Measurements from ENCODE around the gene NFIC.

NFIC gene

DNA sequence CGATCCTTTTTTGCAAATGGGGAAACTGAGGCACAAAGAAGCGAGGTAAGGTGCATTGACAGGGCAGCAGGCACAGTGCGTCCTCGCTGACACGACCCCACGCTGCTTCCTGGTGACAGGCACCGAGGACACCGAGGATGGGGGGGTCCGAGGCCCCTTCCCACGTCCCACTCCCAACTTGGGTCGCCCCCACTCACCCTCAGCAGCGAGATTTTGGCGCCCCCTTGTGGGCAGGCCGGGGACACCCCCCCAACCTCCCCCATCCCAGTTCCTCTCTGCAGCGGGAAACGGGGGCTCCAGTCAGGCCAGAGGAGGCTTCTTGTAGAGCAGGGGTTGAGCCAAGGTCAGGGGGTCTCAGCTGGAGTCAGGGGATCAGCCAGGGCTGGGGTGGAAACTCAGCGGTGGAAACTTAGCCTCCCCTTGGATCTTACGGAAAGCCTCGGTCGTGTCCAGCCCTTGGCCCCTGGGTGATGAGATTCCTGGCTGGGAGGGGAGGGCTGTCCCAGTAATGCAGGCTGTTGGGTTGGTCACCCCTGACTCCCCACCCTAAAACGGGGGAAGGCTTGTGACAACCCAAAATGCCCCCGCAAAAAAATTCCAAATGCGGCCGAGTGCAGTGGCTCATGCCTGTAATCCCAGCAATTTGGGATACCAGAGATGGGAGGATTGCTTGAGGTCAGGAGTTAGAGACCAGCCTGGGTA lies 105.7 kb downstream of the NFIC start:
- no peak for DNase-seq

DNA sequence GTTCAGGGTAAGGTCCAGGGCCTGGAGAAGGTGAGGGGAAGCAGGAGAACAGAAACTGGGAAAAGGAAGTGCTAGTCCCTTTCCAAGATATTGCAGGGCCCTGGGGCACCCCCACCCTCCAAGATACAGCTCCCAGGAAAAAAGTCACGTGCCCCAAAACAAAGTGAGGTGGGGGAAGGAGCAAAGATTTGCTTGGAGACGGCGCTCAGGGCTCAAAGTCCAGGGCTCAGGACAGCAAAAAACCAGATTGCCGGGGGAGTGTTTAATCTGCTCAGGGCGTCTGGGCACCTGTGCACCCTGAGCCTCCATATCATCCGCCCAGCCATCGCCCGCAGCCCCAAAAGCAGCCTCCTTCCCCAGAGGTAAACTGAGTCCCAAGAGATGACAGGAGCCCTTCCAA lies 107.6 kb downstream of the NFIC start:
- no peak for DNase-seq

DNA sequence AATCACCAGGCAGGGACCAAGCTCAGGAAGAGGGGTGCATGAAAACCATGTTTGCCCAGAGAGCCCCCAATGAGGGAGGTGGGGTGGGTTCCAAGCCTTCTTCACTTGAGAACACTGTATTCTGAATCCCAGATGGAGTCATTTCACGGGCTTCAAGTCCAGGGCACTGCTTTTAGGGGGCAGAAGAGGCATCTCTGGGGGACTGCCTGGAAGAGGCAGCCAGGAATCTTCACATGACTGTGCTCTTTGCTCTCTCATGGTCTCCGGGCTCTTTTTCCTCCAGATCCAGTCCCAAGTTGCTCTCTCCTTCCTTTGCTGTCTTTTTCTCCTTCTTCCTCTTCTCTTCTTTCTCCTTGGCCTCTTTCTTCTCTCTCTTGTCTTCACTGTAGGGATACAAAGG lies 108.2 kb downstream of the NFIC start:
- DNase-seq: no peak

DNA sequence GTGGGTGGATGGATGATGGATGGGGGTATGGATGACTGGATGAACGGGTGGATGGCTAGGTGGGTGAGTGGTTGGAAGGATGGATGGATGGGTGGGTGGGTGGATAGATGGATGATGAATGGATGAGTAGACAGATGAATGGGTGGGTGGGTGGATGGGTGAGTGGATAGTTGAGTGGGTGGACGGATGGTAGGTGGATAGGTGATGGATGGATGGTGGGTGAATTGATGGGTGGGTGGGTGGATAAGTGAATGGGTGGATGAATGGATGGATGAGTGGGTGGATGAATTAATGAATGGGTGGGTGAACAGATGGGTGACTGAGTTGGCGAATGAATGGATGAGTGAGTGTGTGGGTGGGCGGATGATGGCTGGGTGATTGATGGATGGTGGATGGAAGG lies 109.1 kb downstream of the NFIC start:
- DNase-seq: no peak

DNA sequence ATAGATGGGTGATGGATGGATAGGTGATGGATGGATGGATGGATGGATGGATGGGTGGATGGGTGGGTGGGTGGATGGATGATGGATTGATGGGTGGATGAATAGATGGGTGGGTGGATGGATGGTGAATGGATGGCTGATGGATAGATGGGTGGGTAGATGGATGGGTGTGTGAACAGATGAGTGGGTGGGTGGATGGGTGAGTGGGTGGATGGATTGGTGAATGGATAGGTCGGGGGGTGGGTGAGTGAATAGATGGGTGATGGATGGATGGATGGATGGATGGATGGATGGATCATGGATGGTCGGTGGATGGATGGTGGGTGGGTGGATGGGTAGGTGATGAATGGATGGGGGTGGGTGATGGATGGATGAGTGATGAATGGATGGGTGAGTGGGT lies 110.4 kb downstream of the NFIC start:
- DNase-seq: no peak

DNA sequence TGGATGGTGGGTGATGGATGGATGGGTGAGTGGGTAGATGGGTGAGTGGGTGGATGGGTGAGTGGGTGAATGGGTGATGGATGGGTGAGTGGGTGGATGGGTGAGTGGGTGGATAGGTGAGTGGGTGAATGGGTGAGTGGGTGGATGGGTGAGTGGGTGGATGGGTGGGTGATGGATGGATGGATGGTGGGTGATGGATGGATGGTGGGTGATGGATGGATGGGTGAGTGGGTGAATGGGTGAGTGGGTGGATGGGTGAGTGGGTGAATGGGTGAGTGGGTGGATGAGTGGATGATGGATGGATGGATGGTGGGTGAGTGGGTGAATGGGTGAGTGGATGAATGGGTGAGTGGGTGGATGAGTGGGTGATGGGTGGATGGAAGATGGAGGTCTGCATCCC lies 111.1 kb downstream of the NFIC start:
- DNase-seq: no peak

DNA sequence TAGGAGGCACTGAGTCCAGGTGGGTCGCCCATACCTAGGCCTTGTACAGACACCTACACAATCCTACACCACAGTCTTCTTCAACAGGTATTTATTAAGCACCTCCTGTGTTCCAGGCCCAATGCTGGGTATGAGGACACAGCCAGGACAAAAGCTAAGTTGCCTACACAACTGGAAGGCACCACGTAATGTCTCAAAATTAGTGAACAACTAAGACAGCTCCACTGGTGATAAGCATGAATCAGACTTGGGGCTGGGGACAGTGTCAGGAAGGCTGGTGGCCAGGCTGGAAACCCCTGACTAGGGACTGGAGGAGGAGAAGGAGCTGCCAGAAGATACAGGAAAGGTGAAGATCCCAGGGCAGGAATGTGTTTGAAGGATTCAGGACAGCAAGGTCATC lies 111.6 kb downstream of the NFIC start:
- DNase-seq: no peak

DNA sequence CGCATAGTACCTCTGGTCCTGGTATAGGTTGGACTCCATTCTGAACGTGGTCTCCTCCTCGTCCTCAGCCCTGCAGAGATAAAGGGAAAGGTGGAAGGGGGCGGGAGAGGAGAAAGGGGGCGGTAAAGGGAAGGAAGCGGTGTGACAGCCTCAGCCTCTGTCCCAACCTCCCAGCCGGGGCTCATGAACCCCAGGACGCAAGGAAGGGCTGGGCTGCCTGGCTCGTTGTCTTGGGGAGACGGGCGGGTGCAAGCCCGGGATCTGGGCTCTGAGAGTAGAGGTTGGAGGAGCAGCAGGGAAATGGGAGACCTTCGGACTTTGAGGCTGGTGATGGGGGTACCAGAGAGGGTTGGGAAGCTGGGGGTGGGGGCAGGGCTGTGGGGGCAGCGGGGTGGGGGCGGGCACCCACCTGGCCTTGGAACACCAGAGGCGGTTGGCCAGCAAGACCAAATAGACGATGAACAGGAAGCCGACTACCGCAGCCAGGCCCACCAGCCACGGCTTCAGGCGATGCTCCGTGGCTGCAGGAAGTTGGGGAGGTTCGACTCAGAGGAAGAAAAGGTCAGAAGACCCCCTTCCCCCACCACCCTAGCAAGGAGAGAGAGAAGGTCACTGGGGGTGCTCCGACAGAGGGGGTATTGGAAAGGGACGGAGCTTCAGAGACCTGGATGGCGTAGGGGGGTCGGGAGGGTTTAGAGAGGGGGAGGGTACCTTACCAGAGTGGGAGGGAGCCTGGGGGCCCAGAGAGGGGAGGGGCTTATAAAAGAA lies 112.2 kb downstream of the NFIC start:
- no peak for DNase-seq

DNA sequence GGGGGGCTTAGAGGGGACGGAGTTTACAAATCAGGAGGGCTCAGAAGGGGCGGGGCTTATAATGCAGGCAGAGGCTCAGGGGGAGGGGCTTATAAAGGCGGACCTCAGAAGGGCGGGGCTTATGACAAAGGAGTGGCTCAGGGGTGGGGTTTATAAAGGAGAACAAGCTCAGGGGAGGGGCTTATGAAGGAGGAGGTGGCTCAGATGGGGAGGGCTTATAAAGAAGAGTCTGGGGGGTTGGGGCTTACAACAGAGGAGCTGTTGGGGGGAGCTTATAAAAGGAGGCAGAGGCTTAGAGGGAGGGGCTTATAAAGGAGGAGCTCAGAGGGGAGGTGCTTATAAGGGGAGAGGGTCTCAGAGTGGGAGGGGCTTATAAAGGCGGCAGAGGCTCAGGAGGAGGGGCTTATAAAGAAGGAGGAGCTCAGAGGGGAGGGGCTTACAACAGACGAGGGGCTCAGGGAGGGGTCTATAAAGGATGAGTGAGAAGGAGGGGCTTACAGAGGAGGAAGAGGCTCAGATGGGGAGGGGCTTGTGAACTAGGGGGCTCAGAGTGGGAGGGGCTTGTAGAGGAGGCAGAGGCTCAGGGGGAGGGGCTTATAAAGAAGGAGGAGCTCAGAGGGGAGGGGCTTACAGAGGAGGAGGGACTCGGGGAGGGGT lies 112.9 kb downstream of the NFIC start:
- DNase-seq: no peak

DNA sequence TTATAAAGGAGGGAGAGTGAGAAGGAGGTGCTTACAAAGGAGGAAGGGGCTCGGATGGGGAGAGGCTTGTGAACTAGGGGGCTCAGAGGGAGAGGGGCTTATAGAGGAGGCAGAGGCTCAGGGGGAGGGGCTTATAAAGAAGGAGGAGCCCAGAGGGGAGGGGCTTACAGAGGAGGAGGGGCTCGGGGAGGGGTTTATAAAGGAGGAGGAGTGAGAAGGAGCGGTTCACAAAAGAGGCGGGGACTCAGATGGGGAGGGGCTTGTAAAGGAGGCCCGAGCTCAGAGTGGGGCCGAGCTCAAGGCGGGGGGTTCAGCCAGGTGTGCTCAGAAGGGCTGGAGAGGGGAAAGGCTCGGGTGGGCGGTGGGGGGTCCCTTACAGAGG lies 113.4 kb downstream of the NFIC start:
- no peak for DNase-seq

DNA sequence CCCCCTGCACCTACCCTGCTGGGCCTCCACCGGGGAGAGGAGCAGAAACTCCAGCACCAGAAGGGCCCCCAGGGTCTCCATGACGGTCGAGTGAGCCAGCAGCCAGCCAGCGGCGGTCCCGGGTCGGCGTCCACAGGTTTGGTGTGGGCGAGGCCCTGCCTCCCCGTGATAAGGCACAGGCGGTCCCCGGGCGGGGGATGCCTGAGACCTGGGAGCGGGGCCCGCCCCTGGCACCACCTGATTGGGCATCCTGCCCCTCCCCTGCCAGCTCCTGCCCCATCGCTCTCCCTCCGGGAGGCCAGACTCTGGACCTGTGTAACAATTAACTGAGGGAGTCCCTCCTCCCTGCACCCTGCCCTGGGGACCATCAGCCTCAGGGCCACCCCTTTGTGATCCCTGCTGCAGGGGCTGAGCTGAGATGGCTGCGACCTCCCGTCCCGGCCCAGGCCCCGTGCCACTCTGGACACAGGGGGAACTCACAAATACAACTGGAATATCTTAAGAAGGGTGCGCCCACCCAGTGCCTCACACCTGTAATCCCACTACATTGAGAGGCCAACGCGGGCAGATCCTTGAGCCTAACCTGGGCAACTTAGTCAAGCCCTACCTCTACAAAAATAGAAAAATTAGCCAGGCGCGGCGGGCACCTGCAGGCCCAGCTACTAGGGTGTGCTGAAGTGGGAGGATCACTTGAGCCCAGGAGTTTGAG lies 114.2 kb downstream of the NFIC start, which contains the start of gene SMIM24:
Gene SMIM24, minus strand, starts transcription at position 143 of the 709 bp plus-strand sequence. Its CDS starts 62 bp downstream, at position 81.
- no peak for DNase-seq

DNA sequence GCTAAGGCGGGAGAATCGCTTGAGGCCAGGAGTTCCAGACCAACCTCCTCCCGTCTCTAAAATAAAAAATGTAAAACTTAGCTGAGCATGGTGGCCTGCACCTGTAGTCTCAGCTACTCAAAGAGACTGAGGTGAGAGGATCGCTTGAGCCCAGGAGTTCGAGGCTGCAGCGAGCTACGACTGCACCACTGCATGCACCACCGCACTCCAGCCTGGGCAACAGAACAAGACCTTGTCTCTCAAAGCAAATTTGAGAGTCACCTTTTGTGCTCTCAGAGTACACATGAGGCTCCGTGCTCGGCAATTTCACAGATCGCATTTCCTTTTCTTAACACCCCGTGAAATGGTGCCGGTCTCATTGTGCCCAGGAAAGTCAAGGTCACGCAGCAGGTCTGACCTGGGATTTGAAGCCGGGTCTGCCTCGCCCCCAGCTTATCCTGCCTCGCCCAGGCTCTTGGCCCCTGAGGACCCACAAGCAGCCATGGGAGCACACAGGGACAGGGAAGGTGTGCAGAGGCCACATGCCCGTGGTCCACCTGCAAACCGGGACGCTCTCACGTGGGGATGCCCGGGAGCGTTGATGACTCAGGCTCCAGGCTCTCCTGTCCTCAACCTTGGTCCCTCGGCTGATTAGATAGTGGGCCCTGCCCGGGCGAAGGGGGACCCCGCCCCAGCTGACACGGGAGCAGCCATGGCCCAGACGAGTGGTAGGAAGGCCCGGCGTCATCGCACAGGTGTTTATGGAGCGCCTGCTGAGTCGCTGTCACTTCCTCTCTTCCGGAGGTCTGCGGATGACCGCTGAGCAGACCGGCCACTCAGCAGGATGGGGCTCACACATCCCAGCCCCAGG lies 115.1 kb downstream of the NFIC start:
- no peak for DNase-seq

DNA sequence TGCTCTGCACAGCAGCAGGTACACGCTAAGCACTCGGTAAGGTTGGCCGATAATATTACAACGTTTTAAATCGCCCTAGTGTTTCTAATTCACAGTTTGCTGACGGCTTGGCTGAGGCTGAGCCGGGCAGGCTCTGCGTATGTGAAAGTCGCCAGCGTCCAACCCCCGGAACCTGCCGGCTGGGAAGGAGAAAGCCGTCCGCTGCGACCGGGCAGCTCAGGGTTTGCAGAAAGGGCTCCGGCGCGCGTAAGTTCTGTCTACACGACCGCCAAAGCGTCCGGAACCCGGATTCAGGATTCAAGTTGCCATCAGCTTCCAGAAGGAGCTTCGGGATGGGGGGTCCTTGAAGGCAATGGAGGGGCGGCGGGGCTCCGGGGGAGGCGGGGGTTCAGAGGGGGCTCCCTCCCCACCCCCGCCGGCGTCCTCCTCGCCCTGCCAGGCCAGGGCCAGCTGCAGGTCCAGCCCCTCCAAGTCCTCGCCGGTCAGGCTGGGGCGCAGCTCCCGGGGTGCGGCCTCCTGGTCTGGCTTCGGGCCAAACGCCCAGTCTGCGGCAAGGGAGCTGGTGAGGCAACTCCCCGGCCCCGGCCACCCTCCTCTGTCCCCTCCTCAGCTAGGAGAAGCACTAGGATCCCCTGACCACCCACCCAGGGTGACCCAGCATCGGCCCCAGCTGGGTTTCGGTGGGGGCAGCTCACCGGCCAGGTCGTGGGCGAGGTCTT lies 116.3 kb downstream of the NFIC start:
- no peak for DNase-seq

DNA sequence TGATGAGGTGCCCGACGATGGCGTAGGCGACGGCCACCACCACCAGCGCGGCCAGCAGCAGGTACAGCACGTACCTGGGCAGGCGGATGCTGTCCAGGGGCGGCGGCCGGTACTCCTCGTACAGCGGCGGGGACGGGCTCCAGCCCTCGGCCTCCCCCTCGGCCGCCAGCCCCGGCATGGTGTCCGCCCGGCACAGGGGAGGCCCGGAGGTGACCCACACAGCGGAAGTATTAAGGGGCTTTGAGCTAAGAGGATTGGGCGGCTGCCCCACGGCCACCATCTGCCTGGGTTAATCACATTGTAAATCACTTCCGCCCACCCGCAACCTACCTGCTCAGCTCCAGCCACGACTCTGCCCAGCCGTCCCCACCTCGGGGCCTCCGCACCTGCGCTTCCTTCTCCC lies 116.8 kb downstream of the NFIC start, which contains the start of gene SMIM44:
Gene SMIM44, minus strand, starts transcription at position 216 of the 403 bp plus-strand sequence. Its CDS starts 38 bp downstream, at position 178.
- no peak for DNase-seq

DNA sequence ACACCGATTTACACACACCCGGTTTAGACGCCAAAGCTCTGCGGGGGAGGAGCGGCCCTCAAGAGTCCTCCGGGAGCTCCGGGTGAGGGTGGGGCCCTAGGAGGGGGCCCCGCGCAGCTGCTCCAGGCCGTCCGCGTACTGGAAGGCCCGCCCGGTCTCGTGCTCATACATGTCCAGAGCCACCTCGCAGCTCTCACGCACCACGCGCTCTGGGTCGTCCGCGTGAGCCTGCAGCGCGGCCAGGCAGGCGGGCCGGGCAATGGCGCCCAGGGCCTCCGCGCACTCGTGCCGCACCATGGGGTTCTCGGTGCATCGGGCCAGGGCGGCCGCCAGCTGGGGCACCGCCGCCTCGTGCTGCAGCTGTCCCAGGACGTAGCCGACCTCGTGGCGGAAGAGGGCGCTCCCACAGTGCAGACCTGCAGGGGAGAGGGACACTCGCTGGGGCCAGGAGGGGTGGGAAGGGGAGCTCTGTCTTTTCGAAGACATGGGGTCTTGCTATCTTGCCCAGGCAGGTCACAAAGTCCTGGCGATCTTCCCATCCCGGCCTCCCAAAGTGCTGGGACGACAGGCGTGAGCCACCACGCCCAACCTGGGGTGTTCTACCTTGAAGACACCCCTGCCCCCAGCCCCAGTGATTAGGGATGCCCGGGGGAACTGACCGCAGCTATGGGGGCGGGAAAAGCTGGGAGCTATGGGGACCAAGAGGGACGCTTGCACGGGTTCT lies 125.2 kb downstream of the NFIC start:
- DNase-seq: no peak

DNA sequence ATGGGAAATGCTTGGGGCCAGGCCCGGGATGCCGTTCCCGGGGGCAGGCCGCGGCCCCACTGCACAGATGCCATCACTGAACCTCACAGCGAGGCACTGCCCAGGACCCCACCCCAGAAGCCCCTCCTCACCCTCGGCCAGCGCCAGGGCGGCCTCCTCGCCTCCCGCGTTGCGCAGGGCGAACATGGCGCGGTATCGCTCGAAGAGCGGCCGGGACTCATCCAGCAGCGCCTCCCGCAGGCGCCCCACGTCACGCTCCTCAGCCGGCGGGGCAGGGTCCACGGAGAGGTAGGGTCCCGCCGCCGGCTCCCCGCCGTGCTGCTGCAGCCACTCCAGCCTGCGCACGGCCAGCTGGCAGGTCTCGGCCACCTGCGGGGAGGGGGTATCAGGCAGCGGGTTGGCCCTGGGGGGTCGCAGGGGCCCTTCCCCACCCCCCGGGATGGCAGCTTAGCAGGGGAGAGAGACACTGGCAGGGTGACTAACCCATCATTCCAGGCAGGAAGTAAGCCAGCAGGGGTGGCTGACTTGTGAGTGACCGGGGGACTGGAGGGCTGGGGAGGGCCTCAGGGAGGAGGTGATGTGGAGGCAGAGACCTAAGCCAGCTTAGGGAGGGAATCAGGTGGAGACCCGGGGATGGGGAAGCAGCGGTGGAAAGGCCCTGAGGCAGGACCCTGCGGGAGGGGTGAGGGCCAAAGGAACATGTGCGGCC lies 125.9 kb downstream of the NFIC start:
- DNase-seq: no peak

DNA sequence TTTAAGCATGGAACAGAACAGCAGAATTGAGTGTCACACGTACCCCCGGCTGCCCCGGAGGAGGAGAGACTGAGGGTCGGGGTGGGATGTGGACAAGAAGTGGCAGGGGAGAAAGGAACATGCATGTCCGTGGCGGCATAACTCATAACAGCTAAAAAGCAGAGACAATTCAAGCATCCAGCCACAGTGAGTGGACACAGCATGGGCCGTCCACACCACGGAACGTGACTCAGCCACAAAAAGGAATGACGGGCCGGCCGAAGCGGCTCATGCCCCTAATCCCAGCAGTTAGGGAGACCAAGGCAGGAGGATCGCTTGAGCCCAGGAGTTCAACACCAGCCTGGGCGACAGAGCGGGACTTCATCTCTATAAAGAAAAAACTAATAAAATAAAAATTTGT lies 126.5 kb downstream of the NFIC start:
- no peak for DNase-seq

DNA sequence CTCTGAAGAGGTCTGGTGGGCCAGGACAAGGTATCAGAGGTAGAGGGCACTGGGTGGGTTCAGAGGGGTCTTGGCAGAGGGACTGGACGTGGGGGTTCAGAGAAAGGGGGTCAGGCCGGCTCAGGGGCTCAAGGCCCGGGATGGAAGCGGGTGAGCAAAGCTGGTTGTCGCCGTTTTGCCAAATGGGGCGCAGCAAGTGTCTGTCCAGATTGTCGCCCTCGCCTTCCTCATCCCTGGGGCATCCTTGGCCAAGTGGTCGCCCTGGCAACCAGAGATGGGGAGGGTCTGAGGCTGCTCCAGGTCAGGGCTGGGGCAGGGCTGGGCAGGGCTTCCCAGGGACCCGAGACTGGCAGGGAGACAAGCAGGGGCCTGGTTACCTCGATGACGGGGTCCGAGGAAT lies 127.3 kb downstream of the NFIC start:
- DNase-seq: no peak

DNA sequence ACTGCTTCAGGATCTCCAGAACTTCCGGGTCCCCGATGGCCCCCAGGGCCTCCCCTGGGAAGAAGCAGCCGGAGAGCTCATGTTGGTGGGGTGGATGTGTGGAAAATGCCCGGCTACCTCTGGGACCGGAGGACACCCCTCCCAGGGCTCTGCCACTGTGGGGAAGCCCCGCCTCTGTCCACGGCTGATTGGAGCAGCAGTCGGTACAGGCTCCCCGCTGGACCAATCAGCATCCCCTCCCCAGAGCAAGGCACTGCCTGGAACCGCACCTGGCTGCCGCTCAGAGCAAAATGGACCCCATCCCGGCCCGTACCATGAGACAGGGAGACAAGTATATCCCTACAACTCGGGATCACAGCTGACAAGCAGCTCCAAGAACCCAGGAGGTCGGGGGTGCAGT lies 127.7 kb downstream of the NFIC start:
- no peak for DNase-seq

DNA sequence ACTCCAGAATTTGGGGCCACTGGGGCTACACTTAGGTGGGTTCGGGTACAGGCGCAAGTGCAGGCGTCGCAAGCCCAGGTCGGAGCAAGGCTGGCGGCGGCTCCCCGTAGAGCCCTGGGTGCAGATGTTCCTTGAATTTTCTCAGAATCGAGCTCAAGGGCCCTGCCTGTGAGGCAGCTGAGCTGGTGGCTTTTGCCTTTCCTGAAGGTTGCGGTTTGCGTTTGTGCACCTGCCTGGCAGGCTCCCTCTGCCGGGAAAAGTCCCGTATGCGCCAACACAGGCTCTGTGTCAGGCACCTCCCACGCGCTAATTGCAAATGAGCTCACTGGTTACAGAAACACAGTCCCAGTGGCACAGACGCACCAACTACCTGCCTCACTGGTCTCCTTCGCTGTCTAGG lies 128.2 kb downstream of the NFIC start:
- DNase-seq: no peak
